OCI-LY1 (cell line): ENCODE measurements around the gene AMY1C.

Source experiments
- H2AFZ ChIP-seq: fragments of 200-600 bp; sonication (generic), shearing (Covaris generic); 2 replicates; pipeline ENCODE4 v1.6.0; 2014; ENCODE audit warnings: antibody characterized with exemption, mild to moderate bottlenecking, low read length
- H3F3A ChIP-seq: fragments of 200-600 bp; sonication (generic), shearing (Covaris generic); 2 replicates; pipeline ENCODE4 v1.6.0; 2014; ENCODE audit warnings: mild to moderate bottlenecking, antibody characterized with exemption, low read length, moderate library complexity; ENCODE audit not compliant: insufficient read depth
- H3K27ac ChIP-seq: fragments of 200-600 bp; sonication (generic); 2 replicates; pipeline ENCODE4 v1.5.1; 2014; ENCODE audit warnings: low read length, mixed run types, mild to moderate bottlenecking, low read depth; ENCODE audit not compliant: poor library complexity, severe bottlenecking
- H3K27me3 ChIP-seq: fragments of 200-600 bp; sonication (generic); 2 replicates; pipeline ENCODE4 v1.6.0; 2014; ENCODE audit warnings: antibody characterized with exemption, mild to moderate bottlenecking, low read length, moderate library complexity; ENCODE audit not compliant: insufficient read depth
- H3K36me3 ChIP-seq: fragments of 200-600 bp; sonication (generic); 2 replicates; pipeline ENCODE4 v1.6.1; 2014; ENCODE audit warnings: mild to moderate bottlenecking, antibody characterized with exemption, low read length, moderate library complexity, mixed read lengths; ENCODE audit not compliant: insufficient read depth
- H3K4me1 ChIP-seq: fragments of 200-600 bp; sonication (generic); 2 replicates; pipeline ENCODE4 v1.5.1; 2014; ENCODE audit warnings: mild to moderate bottlenecking, low read length, moderate library complexity; ENCODE audit not compliant: insufficient read depth, severe bottlenecking
- H3K4me2 ChIP-seq: fragments of 200-600 bp; sonication (generic), shearing (Covaris generic); 2 replicates; pipeline ENCODE4 v1.6.1; 2014; ENCODE audit warnings: low read length
- H3K4me3 ChIP-seq: fragments of 200-600 bp; sonication (generic); 2 replicates; pipeline ENCODE4 v1.5.1; 2014; ENCODE audit warnings: low read length, low read depth, mild to moderate bottlenecking, mixed read lengths; ENCODE audit not compliant: poor library complexity, severe bottlenecking
- H3K79me2 ChIP-seq: fragments of 200-600 bp; shearing (Covaris generic); 2 replicates; pipeline ENCODE4 v1.6.1; 2016; ENCODE audit warnings: mixed run types, low read length, mixed read lengths; ENCODE audit not compliant: insufficient read depth
- H3K9ac ChIP-seq: fragments of 200-600 bp; sonication (generic), shearing (Covaris generic); 2 replicates; pipeline ENCODE4 v1.6.1; 2014; ENCODE audit warnings: mild to moderate bottlenecking, low read length, mixed read lengths
- H3K9me2 ChIP-seq: fragments of 200-600 bp; sonication (generic), shearing (Covaris generic); 2 replicates; pipeline ENCODE4 v1.6.1; 2014; ENCODE audit warnings: low read depth, mild to moderate bottlenecking, low read length, mixed read lengths
- H3K9me3 ChIP-seq: fragments of 200-600 bp; shearing (Covaris generic); 2 replicates; pipeline ENCODE4 v1.6.1; 2014; ENCODE audit warnings: low read length, mixed read lengths
- H4K20me1 ChIP-seq: fragments of 200-600 bp; sonication (generic), shearing (Covaris generic); 2 replicates; pipeline ENCODE4 v1.6.0; 2016; ENCODE audit warnings: mild to moderate bottlenecking, low read length; ENCODE audit not compliant: insufficient read depth
- EZH2 ChIP-seq: fragments of 200-600 bp; sonication (generic), shearing (Covaris generic); IDR thresholded peaks from 2 replicates; pipeline ENCODE4 v1.8.0; 2017; ENCODE audit warnings: borderline replicate concordance, mixed run types, mild to moderate bottlenecking, antibody characterized with exemption, low read length, moderate library complexity, mixed read lengths
- TF ChIP-seq, protein P1 (sequence below): fragments of 200-600 bp; sonication (generic), shearing (Covaris generic); IDR thresholded peaks from 2 replicates; pipeline ENCODE4 v1.5.1; 2017; ENCODE audit warnings: mild to moderate bottlenecking, antibody characterized with exemption, low read length, moderate library complexity, mixed read lengths

The AMY1C gene

GRCh38 chr1:103779932-103780331, 30.2 kb downstream of the AMY1C start:
- Histone ChIP-seq H3K4me2 (no peak overlapping the region), H4K20me1 (no peaks in the 10 kb centered on the region)
- TF ChIP-seq, protein P1, sequence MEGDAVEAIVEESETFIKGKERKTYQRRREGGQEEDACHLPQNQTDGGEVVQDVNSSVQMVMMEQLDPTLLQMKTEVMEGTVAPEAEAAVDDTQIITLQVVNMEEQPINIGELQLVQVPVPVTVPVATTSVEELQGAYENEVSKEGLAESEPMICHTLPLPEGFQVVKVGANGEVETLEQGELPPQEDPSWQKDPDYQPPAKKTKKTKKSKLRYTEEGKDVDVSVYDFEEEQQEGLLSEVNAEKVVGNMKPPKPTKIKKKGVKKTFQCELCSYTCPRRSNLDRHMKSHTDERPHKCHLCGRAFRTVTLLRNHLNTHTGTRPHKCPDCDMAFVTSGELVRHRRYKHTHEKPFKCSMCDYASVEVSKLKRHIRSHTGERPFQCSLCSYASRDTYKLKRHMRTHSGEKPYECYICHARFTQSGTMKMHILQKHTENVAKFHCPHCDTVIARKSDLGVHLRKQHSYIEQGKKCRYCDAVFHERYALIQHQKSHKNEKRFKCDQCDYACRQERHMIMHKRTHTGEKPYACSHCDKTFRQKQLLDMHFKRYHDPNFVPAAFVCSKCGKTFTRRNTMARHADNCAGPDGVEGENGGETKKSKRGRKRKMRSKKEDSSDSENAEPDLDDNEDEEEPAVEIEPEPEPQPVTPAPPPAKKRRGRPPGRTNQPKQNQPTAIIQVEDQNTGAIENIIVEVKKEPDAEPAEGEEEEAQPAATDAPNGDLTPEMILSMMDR: no peak
- no peak for TF ChIP-seq EZH2

GRCh38 chr1:103783944-103784377, 34.3 kb downstream of the AMY1C start:
- TF ChIP-seq EZH2: no peak
- TF ChIP-seq, protein P1: no peak
- Histone ChIP-seq H3K27ac (no peak overlapping the region), H4K20me1 (no peaks in the 10 kb centered on the region), H3K79me2 (no peaks in the 10 kb centered on the region), H3K4me1 (peaks cover 7% of the 10 kb centered on the region), H2AFZ (no peak overlapping the region), H3K9me3 (no peaks in the 10 kb centered on the region), H3K9me2 (no peaks in the 10 kb centered on the region), H3K27me3 (no peaks in the 10 kb centered on the region), H3K4me2 (no peak overlapping the region), H3K9ac (no peak overlapping the region), H3K4me3 (no peak overlapping the region), H3K36me3 (no peaks in the 10 kb centered on the region), H3F3A (no peaks in the 10 kb centered on the region)

More at GRCh38 chr1:103779932-103780331, 30.2 kb downstream of the AMY1C start:
- H3K9ac ChIP-seq: no peak overlapping the region
- H3K9me2 ChIP-seq: no peaks in the 10 kb centered on the region
- no peak overlapping the region for H3K27ac ChIP-seq
- H3K27me3 ChIP-seq: no peaks in the 10 kb centered on the region
- peaks cover 7% of the 10 kb centered on the region for H3K4me1 ChIP-seq
- no peaks in the 10 kb centered on the region for H3K9me3 ChIP-seq
- H3F3A ChIP-seq: no peaks in the 10 kb centered on the region
- no peak overlapping the region for H3K4me3 ChIP-seq
- no peaks in the 10 kb centered on the region for H3K36me3 ChIP-seq
- no peak overlapping the region for H2AFZ ChIP-seq
- H3K79me2 ChIP-seq: no peaks in the 10 kb centered on the region

- no peak overlapping the region for H2AFZ ChIP-seq
Measured at GRCh38 chr1:103788377-103788776, 38.7 kb downstream of the AMY1C start.

More at GRCh38 chr1:103788377-103788776, 38.7 kb downstream of the AMY1C start:
- no peaks in the 10 kb centered on the region for H3K36me3 ChIP-seq
- no peak for TF ChIP-seq EZH2
- TF ChIP-seq, protein P1: peak; percentile 46
- H3K4me1 ChIP-seq: peaks cover 7% of the 10 kb centered on the region
- no peaks in the 10 kb centered on the region for H4K20me1 ChIP-seq
- no peak overlapping the region for H3K27ac ChIP-seq
- no peaks in the 10 kb centered on the region for H3K9me2 ChIP-seq
- H3K4me3 ChIP-seq: no peak overlapping the region
- H3K27me3 ChIP-seq: no peaks in the 10 kb centered on the region
- no peaks in the 10 kb centered on the region for H3K79me2 ChIP-seq
- no peak overlapping the region for H3K9ac ChIP-seq
- H3K4me2 ChIP-seq: no peak overlapping the region
- no peaks in the 10 kb centered on the region for H3F3A ChIP-seq
- no peaks in the 10 kb centered on the region for H3K9me3 ChIP-seq
